ENCODE data around the gene MAGEA8. TPM values are rescaled to one million over a fixed set of nuclear protein-coding genes. Genes with fewer than 3 reads are reported as not detected.
"Not testable (repeated sequence)": the region's sequence is repeated elsewhere in the genome, so short reads cannot be mapped to it uniquely, and the experiment has no call there.

The MAGEA8 gene
- total RNA-seq, 1 experiment from 2014 or later, result not detected

DNA sequence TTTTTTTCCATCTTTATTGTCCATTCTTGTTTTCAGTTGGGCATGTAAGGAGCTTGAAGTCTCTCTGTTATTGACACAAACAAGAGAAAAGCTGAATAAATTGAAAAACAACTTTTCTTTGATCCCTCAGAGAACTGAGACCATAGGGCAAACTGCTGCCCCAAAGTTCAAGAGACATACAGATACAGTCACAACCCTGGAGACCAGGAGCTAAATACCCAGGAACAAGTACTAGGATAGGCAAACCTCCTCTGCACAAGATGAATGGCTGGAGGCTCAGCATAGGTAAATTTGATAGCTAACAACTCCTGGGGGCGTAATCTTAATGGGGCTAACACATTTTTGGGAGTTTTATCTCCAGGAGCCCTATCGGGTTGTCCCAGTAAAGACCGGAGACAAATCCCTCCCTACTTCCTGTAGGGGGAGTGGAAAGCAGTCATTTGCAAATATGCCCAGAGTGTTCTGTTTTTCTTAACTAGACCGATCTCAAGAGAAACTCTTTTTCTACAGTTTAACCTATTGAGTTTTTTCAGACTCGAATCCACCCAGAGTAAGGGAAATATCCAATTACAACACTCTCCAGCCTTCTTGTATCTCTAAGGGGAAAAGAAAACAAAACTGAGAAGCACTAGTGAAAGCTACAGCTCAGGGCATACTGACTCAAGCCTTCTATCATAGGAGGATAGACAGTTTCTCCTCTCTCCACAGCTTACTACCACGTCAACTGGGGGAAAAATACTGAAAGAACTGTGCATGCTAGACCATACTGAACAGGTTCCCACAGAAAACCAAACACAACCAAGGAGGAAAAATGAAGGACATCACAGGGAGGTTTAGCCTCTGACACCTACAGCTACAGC, 23.1 kb downstream of the MAGEA8 start:
- DNase-seq (ENCODE audit: extremely low read depth, low read depth), result no peak

DNA sequence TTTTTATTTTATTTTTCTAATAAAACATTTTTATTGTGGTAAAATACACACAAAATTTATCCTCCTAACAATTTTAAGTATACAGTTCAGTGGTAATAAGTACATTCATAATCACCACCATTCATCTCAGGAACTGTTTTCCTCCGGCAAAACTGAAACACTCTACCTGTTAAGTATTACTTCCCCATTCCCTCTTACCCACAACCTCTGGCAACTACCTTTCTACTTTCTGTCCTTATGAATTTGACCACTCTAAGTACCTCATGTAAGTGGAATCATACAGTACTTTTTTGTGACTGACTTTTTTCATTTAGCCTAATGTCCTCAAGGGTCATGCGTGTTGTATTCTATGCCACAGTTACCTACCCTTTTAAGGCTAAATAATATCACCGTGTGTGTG, 27.3 kb downstream of the MAGEA8 start:
- no peak for DNase-seq (ENCODE audit: extremely low read depth, low read depth)

DNA sequence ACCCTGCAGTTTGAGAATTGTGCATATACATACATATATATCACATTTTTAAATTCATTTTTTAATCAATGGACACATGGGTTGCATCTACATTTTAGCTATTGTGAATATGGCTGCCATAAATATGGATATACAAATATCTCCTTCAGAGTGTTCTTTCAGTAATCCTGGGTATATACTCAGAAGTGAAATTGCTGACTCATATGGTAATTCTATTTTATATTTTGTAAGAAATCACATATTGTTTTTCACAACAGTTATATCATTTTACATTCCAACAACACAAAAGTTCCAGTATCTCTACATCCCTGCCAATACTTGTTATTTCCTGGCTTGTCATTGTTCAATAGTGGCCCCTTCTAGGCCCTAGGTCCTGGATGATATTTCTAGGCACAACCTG, 27.7 kb downstream of the MAGEA8 start:
- DNase-seq (ENCODE audit: extremely low read depth, low read depth), result no peak

DNA sequence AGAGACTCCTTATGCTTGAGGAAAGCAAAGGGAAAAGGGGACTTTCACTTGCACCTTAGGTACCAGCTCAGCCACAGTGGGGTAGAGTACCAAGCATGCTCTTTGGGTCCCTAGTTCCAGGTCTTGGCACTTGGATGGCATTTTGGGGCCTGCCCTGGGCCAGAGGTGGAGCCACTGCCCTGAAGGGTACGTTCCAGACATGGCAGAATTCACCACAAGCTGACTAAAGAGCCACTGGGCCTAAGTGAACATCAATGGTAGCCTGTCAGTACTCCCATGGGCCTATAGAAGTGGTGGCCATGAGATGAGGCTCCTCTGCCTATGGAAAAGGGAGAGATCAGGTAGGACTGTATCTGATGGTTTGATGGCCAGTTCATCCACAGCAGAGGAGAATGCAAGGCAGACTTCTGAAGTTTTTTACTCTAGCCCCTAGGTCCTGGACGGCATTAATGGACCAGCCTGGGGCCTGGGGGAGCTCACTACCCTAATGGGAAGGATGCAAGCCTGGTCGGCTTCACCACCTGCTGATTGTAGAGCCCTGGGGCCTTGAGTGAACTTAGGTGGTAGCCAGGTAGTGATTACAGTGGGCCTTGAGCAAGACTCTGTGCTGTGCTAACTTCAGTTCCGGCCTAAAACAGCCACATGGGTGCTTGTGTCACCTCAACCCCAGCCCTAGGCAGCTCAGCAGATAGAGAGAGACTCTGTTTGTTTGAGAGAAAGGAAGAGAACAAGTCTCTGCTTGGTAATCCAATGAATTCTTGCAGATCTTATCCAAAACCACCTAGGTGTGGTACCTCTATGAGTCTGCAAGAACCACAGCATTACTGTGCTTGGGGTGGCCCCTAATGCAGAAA, 28.6 kb downstream of the MAGEA8 start:
- DNase-seq (ENCODE audit: extremely low read depth, low read depth), result no peak

DNA sequence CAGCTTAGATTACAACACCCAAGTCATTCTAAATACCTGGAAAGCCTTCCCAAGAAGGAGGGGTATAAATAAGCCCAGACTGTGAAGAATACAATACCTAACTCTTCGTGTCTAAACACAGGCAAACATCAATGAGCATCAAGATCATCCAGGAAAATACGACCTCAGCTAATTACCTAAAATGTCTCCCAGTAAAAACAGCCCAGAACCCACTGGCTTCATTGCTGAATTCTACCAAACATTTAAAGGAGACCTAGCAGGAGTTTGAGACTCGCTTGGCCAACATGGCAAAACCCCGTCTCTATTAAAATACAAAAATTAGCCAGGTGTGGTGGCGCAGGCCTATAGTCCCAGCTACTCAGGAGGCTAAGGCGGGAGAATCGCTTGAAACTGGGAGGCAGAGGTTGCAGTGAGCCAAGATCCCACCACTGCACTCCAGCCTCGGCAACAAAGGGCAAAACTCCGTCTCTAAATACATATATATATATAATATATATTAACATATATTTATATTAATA, 29.3 kb downstream of the MAGEA8 start:
- DNase-seq (ENCODE audit: extremely low read depth, low read depth), result no peak

DNA sequence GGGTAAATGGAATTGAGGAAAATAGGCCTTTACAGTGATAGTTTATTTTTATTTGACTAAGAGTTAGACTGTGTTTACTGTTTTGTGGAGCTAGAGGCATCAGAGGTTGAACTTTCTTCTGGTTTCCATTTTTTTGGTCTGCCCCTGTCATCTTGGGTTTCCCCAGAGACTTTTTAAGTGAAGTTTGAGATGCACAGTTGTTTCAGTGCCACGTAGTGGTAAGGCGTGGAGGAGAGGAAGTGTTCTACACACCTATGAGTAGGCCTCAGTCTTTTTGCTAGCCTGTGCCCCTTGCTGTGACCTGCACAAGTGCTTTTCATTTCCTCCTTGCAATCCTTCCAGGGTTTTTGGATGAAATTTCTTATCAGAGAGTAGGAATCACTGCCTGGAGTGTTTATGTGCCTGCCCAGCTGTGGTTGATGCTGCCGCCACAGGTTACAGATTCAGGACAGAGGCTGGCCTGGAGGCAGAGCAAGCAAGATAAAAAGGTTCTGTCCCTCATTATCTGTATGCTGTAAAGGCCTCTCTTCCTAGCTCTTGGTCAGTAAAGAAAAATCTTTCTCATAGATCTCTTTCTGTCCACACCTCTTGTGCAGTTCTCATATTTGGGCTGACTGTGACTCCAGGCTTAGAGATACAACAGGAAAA, 35.9 kb downstream of the MAGEA8 start:
- no peak for DNase-seq (ENCODE audit: extremely low read depth, low read depth)

DNA sequence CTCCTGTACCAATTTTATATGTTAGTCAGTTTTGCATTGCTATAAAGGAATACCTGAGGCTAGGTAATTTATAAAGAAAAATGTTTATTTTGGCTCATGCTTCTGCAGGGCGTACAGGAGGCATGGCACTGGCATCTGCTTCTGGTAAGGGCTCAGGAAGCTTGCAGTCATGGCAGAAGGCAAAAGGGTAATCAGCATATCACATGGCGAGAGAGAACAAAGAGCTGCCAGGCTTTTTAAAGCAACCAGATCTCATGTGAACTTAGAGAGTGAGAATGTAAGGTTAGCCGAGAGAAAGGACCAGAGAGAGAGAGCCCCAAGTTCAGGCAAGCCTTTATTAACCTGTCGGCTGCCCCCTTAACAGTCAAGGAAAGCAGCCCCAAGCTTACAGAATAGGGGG, 42.9 kb downstream of the MAGEA8 start:
- not testable (repeated sequence) for DNase-seq (ENCODE audit: extremely low read depth, low read depth)

DNA sequence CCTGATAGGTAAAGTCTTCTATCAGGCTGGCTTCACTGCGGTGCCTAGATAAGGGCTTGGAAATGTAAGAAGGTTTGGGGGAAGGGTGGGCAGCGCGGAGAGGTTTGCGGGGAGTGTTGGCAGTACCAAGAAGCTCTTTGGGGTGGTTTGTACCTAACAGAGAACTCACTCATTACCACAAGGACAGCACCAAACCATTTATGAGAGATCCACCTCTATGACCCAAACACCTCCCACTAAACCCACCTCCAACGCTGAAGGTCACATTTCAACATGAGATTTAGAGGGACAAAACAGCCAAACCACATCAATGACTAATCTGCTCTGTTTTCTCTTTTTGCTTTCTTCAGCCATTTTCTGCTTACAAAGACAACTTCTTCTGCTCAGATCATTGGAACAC, 43.5 kb downstream of the MAGEA8 start:
- DNase-seq (ENCODE audit: extremely low read depth, low read depth), result not testable (repeated sequence)

DNA sequence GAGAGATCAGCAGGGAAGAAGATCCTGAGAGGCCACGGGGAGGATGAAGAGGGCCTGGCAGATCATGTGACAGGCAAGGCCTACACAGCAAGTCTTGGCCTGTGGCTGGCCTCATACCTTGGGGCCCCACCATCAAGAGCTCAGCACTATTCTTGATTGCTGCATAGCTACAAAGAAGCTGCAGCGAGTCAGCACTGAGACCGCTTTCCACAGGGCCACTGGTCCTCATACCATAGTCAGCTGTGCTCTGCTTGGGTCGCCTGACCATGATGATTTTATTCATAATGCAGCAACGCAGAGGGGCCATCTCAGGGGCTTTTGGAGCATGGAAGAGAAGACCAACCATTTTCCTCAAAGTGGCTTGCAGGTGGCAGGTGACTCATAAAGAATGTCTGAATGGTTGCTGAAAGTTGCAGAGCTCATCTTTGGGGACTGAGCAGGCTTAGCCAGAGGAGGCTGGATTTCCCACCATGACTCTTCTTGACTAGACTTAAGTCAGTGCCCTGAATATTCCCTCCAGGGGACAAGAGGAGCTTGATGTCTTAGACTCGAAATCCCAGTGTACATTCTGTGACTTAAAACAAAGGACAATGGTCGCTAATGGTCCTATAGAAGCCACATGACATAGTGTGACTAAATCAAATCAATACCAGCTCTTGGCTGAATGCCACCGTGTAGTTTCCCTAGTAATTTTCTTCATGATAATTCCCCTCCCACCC, 46.4 kb downstream of the MAGEA8 start:
- not testable (repeated sequence) for DNase-seq (ENCODE audit: extremely low read depth, low read depth)

DNA sequence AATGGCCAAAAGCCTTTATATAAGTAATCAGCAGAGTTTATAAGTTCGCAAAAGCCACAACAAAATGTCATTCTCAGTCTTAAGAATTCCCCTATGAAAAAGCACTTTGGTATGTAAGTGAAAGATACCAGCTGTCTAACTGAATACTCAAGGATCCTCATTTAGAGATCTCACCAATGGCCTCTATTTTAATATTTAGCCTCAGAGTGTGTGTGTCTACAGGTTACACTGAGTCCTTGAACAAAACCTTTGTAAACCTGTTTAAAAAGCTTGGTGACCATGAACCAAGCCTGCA, 46.9 kb downstream of the MAGEA8 start:
- not testable (repeated sequence) for DNase-seq (ENCODE audit: extremely low read depth, low read depth)

DNA sequence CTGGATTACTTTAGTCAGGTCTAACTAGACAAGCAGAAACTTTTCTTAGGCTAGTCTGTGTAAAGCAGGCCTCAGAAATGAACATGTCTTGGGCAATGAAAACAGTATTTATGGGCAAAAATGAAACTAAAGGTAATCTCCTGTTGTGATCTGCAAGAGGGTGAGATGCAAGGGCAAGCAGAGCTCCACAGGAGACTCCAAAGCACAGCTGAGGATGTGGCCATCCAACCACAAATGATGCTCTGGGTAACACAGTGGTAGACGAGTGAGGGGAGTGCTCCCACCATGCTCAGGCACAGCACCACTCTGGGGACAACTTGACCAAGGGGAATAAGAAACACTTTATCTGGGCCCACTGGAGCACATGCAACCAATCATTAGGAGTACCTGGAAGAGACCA, 47.7 kb downstream of the MAGEA8 start:
- not testable (repeated sequence) for DNase-seq (ENCODE audit: extremely low read depth, low read depth)

DNA sequence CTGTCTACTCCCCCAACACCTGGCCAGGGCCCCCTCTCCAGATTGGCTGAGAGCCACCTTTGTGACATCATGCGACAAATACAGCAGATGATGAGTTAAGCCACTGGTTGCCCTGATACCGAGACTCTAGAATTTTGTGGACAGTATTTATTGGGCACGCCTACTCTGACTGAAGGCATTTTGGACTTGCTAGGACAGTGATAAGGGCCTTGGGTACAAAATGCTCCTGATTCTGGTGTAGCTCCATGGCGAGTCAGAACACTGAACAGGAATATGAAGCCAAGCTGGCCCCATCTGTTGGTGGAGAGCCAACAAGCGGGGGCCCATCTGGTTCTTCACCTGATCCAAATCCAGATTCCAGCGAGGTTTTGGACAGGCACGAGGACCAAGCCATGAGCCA, 48.4 kb downstream of the MAGEA8 start, which contains the start of gene HSFX4:
Gene HSFX4, plus strand, starts transcription at position 174 of the 400 bp plus-strand sequence. Its CDS starts 72 bp downstream, at position 246.
- not testable (repeated sequence) for DNase-seq (ENCODE audit: extremely low read depth, low read depth)

DNA sequence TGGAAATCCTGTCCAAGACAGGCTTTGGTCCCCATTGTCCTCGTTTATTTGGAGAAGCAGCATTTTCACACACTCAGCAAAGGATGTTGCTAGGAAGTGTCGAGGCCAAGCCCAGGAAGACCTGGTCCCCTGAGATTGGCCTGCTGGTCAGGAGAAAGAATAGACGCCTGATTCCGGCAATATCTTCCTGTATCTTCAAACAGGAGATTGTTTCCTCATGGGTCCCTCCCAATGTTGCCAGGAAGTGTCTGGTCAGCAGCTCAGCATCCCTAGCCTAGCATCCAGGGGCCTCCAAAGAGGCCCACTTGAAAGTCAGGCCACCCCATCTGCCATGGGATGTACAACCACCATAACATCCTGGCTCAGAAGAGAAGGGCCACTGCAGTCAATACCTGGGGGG, 50.4 kb downstream of the MAGEA8 start:
- DNase-seq (ENCODE audit: extremely low read depth, low read depth), result not testable (repeated sequence)

DNA sequence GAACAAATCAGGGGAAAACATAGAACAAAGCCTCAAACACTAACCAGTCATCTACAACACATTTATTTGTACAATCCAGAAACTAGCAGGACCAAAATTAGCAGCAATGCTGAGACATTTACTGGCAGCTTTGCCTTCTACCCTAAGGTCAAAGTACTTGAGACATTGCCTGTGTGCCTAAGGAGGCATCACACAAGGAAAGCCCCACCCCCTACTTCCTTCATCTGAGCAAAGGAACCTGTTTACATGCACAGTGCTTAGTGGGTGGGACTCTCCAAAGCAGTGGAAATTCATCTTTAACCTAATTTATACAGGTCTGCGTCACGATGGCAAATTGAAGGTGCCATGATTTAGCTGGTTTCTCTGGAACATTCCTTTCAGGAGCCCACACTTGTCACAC, 51.2 kb downstream of the MAGEA8 start:
- DNase-seq (ENCODE audit: extremely low read depth, low read depth), result not testable (repeated sequence)

DNA sequence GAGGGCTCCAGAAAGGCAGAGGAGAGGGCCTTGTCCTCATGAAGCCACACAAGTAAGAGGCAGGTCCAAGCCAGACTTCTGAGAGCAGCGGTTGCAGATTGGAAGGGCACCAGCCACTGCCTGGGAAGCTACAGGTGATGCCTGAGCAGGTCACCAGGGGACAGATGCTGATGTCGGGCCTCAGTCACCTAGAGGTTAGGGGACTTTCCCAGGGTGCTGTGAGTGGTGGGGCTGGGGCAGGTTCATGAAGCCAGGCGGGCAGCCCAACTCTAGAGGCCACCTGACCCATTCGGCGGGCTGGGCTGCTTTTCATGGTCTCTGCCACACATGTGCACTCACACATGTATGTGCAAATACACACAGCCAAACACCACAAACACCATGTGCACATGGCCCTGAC, 52.0 kb downstream of the MAGEA8 start:
- not testable (repeated sequence) for DNase-seq (ENCODE audit: extremely low read depth, low read depth)

DNA sequence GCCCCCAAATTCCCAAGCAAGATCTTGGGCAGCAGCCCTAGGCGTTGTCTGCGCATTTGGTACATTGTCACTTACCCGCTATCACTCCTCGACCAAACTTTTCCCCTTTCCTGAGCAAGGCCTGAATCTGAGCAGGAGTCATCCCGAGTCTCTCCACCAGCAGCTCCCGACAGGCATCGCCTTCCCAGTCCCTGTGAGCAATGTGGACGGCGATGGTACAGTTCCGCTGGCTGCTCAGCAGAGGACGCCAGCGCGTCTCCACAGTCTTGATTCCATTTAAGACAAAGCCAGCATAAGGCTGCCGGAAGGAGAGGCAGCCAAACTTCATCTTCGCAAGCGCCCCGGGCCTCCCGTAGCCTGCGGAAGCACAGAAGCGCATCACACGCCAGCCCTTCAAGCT, 52.6 kb downstream of the MAGEA8 start:
- DNase-seq (ENCODE audit: extremely low read depth, low read depth), result not testable (repeated sequence)

All from NCI-H460 (cell line).